HepG2 (cell line): ENCODE data around the gene MEIS1.

ENCODE experiments used
- AGO2 ChIP-seq: fragments of 200-400 bp; formaldehyde crosslinking; optimal IDR thresholded peaks from 2 replicates; pipeline ENCODE3; 2017; ENCODE audit warnings: mild to moderate bottlenecking, low read depth, low read length, moderate library complexity
- ARNTL ChIP-seq: sonication (generic); formaldehyde crosslinking; IDR thresholded peaks from 2 replicates; pipeline ENCODE4 v1.4.0; 2020; ENCODE audit warnings: mild to moderate bottlenecking, missing genetic modification reagents
- EZH2 ChIP-seq: conservative IDR thresholded peaks from 2 replicates; pipeline ENCODE4 v1.6.1; 2012; ENCODE audit warnings: mild to moderate bottlenecking, low read depth, low read length, moderate library complexity
- FOXJ3 ChIP-seq: sonication (generic); formaldehyde crosslinking; IDR thresholded peaks from 2 replicates; pipeline ENCODE4 v1.4.0; 2020; ENCODE audit warnings: missing genetic modification reagents, mild to moderate bottlenecking, borderline replicate concordance
- MYC ChIP-seq: sonication (generic); formaldehyde crosslinking; IDR thresholded peaks from 2 replicates; pipeline ENCODE4 v1.9.0; 2021; ENCODE audit warnings: missing genetic modification reagents, borderline replicate concordance
- RFX5 ChIP-seq: IDR thresholded peaks from 2 replicates; pipeline ENCODE4 v1.6.1; 2011; ENCODE audit warnings: low read depth, low read length, improper control_type of control experiment
- RXRB ChIP-seq: IDR thresholded peaks from 2 replicates; pipeline ENCODE4 v1.6.1; 2016; ENCODE audit warnings: borderline replicate concordance, missing genetic modification reagents, missing compliant biosample characterization
- SMAD9 ChIP-seq: sonication (generic); formaldehyde crosslinking; IDR thresholded peaks from 2 replicates; pipeline ENCODE4 v1.5.1; 2020; ENCODE audit warnings: mild to moderate bottlenecking, missing genetic modification reagents
- STAT5B ChIP-seq: sonication (generic); formaldehyde crosslinking; IDR thresholded peaks from 2 replicates; pipeline ENCODE4 v1.4.0; 2020; ENCODE audit warnings: missing genetic modification reagents
- U2AF2 ChIP-seq: fragments of 200-400 bp; formaldehyde crosslinking; IDR thresholded peaks from 2 replicates; pipeline ENCODE4 v1.6.1; 2017; ENCODE audit warnings: low read depth, mild to moderate bottlenecking, low read length
- TF ChIP-seq, protein P1 (sequence below): sonication (generic); IDR thresholded peaks from 2 replicates; pipeline ENCODE4 v1.6.1; 2016; ENCODE audit warnings: low read depth, borderline replicate concordance

DNA sequence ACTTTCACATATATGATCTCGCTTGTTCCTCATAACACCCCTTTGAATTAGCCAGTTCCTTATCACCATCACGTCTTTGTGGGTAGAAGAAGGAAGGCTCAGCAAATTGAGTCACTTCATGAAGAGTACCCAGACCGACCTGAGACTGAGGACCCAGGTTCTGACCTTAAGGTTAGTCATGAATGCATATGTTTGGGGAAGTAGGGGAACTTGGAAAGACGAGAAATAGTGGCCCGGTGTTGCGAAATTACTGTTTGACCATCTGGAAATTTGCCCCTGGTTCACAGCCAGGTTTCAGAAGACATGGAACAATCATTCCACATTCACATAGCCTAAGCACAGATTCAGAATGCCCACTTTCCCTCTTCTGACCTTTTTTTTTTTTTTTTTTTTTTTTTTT lies 59.8 kb downstream of the MEIS1 start:
- TF ChIP-seq, protein P1, sequence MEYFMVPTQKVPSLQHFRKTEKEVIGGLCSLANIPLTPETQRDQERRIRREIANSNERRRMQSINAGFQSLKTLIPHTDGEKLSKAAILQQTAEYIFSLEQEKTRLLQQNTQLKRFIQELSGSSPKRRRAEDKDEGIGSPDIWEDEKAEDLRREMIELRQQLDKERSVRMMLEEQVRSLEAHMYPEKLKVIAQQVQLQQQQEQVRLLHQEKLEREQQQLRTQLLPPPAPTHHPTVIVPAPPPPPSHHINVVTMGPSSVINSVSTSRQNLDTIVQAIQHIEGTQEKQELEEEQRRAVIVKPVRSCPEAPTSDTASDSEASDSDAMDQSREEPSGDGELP: no peak
- TF ChIP-seq RXRB (CRISPR knock-in tag): no peak
- TF ChIP-seq MYC (CRISPR knock-in tag): no peak
- no peak for TF ChIP-seq EZH2
- no peak for TF ChIP-seq ARNTL (CRISPR knock-in tag)
- TF ChIP-seq SMAD9 (CRISPR knock-in tag): no peak
- no peak for TF ChIP-seq U2AF2
- no peak for TF ChIP-seq AGO2
- no peak for TF ChIP-seq FOXJ3
- TF ChIP-seq STAT5B (CRISPR knock-in tag): no peak
- no peak for TF ChIP-seq RFX5
